Measurements from ENCODE around the gene BCL2.

DNA sequence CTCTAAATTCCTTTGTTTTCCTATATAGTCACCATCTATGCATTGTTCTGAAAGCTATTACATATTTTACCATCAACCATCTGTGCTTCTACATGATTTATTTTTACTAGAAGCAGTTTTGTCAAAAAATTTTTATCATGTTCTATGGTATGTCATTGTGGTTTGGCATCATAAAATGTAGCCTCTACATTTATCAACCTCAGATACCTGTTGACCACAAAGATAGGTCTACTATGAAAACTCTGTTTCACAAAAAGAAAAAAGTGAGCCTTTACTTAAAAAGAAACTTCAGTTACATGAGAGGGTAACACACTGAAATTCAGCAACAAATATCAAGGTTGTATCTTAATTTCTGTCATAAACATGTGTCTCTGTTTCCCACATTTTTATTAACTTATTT lies 3.7 kb downstream of the BCL2 start:
- TF ChIP-seq, protein P1, sequence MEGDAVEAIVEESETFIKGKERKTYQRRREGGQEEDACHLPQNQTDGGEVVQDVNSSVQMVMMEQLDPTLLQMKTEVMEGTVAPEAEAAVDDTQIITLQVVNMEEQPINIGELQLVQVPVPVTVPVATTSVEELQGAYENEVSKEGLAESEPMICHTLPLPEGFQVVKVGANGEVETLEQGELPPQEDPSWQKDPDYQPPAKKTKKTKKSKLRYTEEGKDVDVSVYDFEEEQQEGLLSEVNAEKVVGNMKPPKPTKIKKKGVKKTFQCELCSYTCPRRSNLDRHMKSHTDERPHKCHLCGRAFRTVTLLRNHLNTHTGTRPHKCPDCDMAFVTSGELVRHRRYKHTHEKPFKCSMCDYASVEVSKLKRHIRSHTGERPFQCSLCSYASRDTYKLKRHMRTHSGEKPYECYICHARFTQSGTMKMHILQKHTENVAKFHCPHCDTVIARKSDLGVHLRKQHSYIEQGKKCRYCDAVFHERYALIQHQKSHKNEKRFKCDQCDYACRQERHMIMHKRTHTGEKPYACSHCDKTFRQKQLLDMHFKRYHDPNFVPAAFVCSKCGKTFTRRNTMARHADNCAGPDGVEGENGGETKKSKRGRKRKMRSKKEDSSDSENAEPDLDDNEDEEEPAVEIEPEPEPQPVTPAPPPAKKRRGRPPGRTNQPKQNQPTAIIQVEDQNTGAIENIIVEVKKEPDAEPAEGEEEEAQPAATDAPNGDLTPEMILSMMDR (IDR thresholded peaks at IDR 0.05) = no peak
- no peak for TF ChIP-seq EZH2 (IDR thresholded peaks at IDR 0.05)
